Chondrocyte (in vitro differentiated cells): ENCODE measurements around the gene CDK14. TPM values are rescaled to one million over a fixed set of nuclear protein-coding genes. Genes with fewer than 3 reads are reported as not detected.

Source experiments
- DNase-seq: peaks from one replicate; pipeline ENCODE4 v3.0.0; 2021; ENCODE audit warnings: mixed read lengths, low spot score
- H3K27ac Mint-ChIP-seq: one replicate; pipeline ENCODE4 v1.8.0; 2021; ENCODE audit warnings: mild to moderate bottlenecking, moderate library complexity, mixed read lengths; ENCODE audit not compliant: unreplicated experiment
- H3K27me3 Mint-ChIP-seq: 2 replicates; pipeline ENCODE4 v1.8.0; 2021; ENCODE audit warnings: low read depth, mixed read lengths
- H3K36me3 Mint-ChIP-seq: 2 replicates; pipeline ENCODE4 v1.8.0; 2021; ENCODE audit warnings: low read depth, mixed read lengths
- H3K4me1 Mint-ChIP-seq: 2 replicates; pipeline ENCODE4 v1.8.0; 2021; ENCODE audit warnings: low read depth, mild to moderate bottlenecking, mixed read lengths
- H3K4me3 Mint-ChIP-seq: one replicate; pipeline ENCODE4 v1.8.0; 2021; ENCODE audit warnings: mild to moderate bottlenecking, moderate library complexity, mixed read lengths; ENCODE audit not compliant: unreplicated experiment
- H3K9me3 Mint-ChIP-seq: 2 replicates; pipeline ENCODE4 v1.8.0; 2021; ENCODE audit warnings: low read depth, mixed read lengths
- CTCF ChIP-seq: fragments of 200-600 bp; sonication (generic); IDR thresholded peaks from 2 replicates; pipeline ENCODE4 v1.5.0; 2021; ENCODE audit warnings: antibody characterized with exemption, mild to moderate bottlenecking, moderate library complexity
- total RNA-seq: library from RNA; stranded (reverse); gene quantifications from 3 replicates; pipeline ENCODE4 v1.2.1, GENCODE V29; 2021

Gene CDK14
- total RNA-seq, 1 donor from 2014 or later: 61.4 TPM

GRCh38 chr7:91228327-91228726 is 632.2 kb downstream of the CDK14 start:
- Mint-ChIP-seq H3K27me3 (no peaks in the 10 kb centered on the region), H3K27ac (no peak overlapping the region), H3K9me3 (peaks cover 8% of the 10 kb centered on the region), H3K36me3 (peaks cover 2% of the 10 kb centered on the region), H3K4me1 (no peaks in the 10 kb centered on the region), H3K4me3 (no peak overlapping the region)
- DNase-seq: no peak
- TF ChIP-seq CTCF: no peak

GRCh38 chr7:91228927-91229558 is 632.9 kb downstream of the CDK14 start:
- Mint-ChIP-seq H3K27me3 (no peaks in the 10 kb centered on the region), H3K9me3 (peaks cover 8% of the 10 kb centered on the region), H3K4me1 (no peaks in the 10 kb centered on the region), H3K4me3 (no peak overlapping the region), H3K27ac (no peak overlapping the region), H3K36me3 (peaks cover 2% of the 10 kb centered on the region)
- TF ChIP-seq CTCF: no peak
- no peak for DNase-seq

- Mint-ChIP-seq H3K36me3 (peaks cover 2% of the 10 kb centered on the region), H3K4me1 (no peaks in the 10 kb centered on the region), H3K4me3 (no peak overlapping the region), H3K9me3 (peaks cover 8% of the 10 kb centered on the region), H3K27ac (no peak overlapping the region), H3K27me3 (no peaks in the 10 kb centered on the region)
- no peak for DNase-seq
- no peak for TF ChIP-seq CTCF
These were observed 634.0 kb downstream of the CDK14 start for GRCh38 chr7:91230100-91230499.

GRCh38 chr7:91230503-91230902 is 634.4 kb downstream of the CDK14 start:
- peaks cover 8% of the 10 kb centered on the region for H3K9me3 Mint-ChIP-seq
- no peak for DNase-seq
- no peak for TF ChIP-seq CTCF
- H3K36me3 Mint-ChIP-seq: peaks cover 2% of the 10 kb centered on the region
- no peaks in the 10 kb centered on the region for H3K4me1 Mint-ChIP-seq
- no peak overlapping the region for H3K27ac Mint-ChIP-seq
- no peaks in the 10 kb centered on the region for H3K27me3 Mint-ChIP-seq
- H3K4me3 Mint-ChIP-seq: no peak overlapping the region

GRCh38 chr7:91233212-91233611 is 637.1 kb downstream of the CDK14 start:
- Mint-ChIP-seq H3K9me3 (no peaks in the 10 kb centered on the region), H3K27ac (no peak overlapping the region), H3K4me3 (no peak overlapping the region), H3K27me3 (no peaks in the 10 kb centered on the region), H3K4me1 (no peaks in the 10 kb centered on the region), H3K36me3 (no peaks in the 10 kb centered on the region)
- TF ChIP-seq CTCF: no peak
- DNase-seq: no peak
